ENCODE data around the gene OPN3. TPM values are rescaled to one million over a fixed set of nuclear protein-coding genes. Genes with fewer than 3 reads are reported as not detected.
A peak's percentile ranks its signal among the peaks of the same experiment; 100 is the strongest.

Gene OPN3
- total RNA-seq, 2 donors from 2014 or later, result 8.2 to 13.6 TPM

DNA sequence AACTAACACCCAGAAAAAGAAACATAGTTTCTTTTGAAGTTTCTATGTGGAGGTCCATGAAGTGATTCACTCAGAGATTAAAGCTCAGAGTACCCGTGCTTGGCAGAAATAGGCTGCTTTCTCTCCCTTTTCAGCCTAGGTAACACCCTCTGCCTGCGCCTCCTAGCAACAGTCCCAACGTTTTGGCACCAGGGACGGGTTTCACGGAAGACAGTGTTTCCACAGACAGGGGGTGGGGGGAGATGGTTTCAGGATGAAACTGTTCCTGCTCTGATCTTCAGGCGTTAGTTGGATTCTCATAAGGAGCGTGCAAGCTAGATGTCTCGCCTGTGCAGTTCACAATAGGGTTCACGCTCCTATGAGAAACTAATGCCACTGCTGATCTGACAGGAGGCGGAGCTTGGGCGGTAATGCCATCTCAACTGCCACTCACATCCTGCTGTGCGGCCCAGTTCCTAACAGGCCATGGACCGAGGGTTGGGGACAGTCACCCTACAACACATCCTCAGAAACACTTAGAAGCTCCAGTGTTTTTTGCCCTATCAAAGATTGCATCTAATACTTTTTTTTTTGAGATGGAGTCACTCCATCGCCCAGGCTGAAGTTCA is 53.2 kb downstream of the OPN3 start:
- peaks cover 9 to 23% of the 10 kb centered on the region in 2 donors for H3K36me3 Mint-ChIP-seq
- peaks cover 5 to 11% of the 10 kb centered on the region in 2 donors for H3K9me3 Mint-ChIP-seq
- no peak for ATAC-seq
- no peak overlapping the region for H3K27ac Mint-ChIP-seq
- DNase-seq (ENCODE audit: low spot score in 2 of 2), result no peak

DNA sequence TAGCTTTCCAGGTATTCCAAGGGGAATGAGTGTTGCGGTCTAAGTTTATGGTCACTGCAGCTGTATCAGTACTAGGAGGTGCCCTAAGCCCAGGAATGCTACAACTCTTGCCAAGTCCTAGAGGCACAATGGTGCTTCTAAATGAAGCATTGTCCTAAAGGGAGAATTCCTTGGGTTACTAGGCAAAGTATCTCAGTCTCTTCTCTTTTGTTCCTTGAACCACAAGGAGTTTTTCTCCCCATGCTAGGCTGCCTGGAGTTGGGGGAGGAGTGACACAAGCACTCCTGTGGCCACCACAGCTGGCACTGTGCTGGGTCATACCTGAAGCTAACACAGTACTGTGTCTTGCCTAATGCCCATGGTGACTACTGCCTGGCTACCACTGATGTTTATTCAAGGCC is 57.2 kb downstream of the OPN3 start:
- H3K9me3 Mint-ChIP-seq, result peaks cover 11 to 18% of the 10 kb centered on the region in 2 donors
- peaks cover 25 to 27% of the 10 kb centered on the region in 2 donors for H3K36me3 Mint-ChIP-seq
- ATAC-seq (no peak), DNase-seq (ENCODE audit: low spot score in 2 of 2) (no peak)
- H3K27ac Mint-ChIP-seq, result no peak overlapping the region

DNA sequence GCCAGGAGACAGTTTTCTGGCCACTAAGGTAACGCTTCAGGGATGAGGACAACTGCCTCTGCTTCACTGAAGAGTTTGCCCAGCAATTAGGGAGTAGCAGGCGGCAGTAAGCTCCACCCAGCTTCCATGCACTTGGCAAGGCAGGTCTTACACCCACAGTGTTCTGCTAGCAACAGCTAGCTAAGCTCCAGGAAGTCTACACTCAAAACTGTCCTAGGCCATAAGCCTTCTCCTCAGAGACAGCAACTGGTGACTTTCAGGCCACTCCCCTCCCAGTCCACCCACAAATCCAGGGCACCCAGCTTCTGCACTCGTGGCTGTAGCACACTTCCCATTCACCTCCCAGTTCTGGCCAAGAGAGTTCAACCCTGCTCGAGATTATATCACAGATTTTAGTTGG is 60.7 kb downstream of the OPN3 start:
- no peak for DNase-seq (ENCODE audit: low spot score in 2 of 2)
- Mint-ChIP-seq H3K36me3 (peaks cover 30 to 41% of the 10 kb centered on the region in 2 donors), H3K27ac (no peak overlapping the region), H3K9me3 (peaks cover 27 to 28% of the 10 kb centered on the region in 2 donors)
- ATAC-seq, result peak in 1 of 2 donors; percentile 43

DNA sequence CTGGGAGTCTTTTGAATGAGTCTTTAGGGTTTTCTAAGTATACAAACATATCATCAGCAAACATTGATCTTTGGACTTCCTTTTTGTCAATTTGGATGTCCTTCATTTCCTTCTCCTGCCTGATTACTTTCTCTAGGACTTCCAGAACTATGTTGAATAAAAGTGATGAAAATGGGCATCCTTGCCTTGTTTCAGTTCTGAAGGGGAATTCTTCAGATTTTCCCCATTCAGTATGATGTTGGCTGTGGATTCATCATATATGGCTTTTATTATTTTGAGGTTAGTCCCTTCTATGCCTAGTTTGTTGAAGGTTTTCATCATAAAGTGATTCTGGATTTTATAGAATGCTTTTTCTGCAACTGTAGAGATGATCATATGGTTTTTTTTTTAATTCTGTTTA is 66.0 kb downstream of the OPN3 start:
- Mint-ChIP-seq H3K27ac (no peak overlapping the region), H3K36me3 (peaks cover 21 to 23% of the 10 kb centered on the region in 2 donors), H3K9me3 (peaks cover 23 to 26% of the 10 kb centered on the region in 2 donors)
- ATAC-seq (no peak), DNase-seq (ENCODE audit: low spot score in 2 of 2) (no peak)

DNA sequence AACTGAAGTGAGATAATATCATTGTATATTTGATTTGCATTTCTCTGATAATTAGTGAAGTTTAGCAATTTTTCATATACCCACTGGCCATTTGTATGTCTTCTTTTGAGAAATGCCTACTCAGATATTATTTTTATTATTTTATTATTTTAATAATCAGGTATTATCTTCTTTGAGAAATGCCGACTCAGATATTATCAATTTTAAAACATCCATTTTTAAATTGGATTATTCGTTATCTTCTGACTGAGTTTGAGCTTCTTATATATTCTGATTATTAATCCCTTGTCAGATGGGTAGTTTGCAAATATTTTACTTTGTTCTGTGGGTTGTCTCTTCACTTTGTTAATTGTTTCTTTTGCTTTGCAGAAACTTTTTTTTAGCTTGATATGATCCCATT is 70.3 kb downstream of the OPN3 start:
- DNase-seq (ENCODE audit: low spot score in 2 of 2), result no peak
- no peak for ATAC-seq
- no peak overlapping the region for H3K27ac Mint-ChIP-seq
- peaks cover under 1 to 9% of the 10 kb centered on the region in 2 donors for H3K36me3 Mint-ChIP-seq
- peaks cover 0 to 14% of the 10 kb centered on the region in 2 donors for H3K9me3 Mint-ChIP-seq

DNA sequence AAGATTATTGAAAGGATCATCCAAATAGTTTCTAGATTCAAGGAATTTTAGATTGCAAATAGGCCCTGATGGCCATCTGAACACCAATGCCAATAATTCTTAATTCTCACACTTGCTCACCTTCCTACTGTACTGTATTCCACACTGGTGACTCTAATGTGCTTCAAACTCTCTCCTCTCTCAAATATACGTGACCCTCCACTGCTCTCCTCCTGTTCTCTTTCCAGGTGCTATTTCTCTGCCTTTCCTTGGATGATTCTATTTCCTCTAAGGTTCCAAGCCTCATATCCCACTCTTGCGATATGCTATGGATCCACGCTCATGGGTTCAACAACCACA is 79.4 kb downstream of the OPN3 start:
- no peak for ATAC-seq
- no peak overlapping the region for H3K27ac Mint-ChIP-seq
- no peaks in the 10 kb centered on the region for H3K36me3 Mint-ChIP-seq
- H3K9me3 Mint-ChIP-seq, result no peaks in the 10 kb centered on the region
- no peak for DNase-seq (ENCODE audit: low spot score in 2 of 2)

DNA sequence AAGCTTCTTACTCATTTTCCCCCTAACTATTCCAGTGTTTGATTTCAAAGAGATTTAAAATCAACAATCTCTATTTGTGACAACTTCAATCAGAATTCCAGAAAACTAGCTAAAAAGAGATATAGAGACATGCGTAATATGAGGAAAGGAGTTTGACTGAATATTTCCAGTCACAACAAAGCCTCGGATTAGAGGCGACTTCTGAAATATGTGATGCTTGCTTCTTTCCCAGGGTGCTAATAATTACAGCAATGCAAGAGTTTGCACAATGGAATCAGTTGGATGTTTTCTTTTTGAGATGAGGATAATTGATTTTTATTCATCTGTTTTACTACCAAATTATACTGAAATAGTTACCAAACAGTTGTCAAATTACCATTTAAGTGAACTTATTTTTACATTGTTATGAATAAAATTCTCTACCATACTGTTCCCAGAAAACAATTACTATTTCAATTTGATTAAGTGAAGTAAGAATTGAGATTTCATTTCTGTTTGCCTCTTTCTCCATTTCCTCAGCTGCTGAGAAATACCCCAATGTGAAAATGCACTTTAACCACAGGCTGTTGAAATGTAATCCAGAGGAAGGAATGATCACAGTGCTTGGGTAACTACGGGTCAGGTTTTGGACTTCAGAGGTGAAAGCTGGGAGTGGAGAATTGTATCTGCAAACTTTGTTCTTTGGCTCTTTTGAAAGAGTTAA is 79.9 kb downstream of the OPN3 start:
- Mint-ChIP-seq H3K36me3 (no peaks in the 10 kb centered on the region), H3K27ac (no peak overlapping the region), H3K9me3 (no peaks in the 10 kb centered on the region)
- no peak for DNase-seq (ENCODE audit: low spot score in 2 of 2)
- ATAC-seq, result no peak

DNA sequence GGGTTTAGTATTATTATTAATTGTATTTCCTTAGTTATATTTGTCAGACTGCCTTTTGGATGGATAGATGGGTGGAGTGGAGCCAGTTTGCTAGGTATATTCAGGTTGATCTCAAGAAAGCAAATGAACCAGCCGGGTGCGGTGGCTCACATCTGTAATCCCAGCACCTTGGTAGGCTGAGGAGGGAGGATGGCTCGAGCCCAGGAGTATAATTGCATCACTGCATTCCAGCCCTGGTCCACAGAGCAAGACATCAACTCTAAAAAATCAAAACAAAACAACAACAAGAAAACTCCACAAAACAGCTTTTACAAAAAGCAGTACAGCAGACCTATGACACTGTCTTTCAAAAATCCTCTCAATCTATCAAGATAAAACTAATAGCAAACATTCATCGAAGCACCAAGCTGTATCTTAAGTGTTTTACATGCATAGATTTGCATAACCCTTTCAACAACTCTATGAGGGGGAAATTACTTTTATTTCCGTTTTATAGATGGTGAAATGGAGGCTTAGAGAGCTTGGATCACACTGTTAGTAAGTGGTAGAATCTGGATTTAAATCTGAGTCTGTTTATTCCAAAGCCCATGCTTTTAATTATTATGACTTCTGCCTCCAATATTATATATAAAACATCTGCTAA is 82.5 kb downstream of the OPN3 start:
- no peak for ATAC-seq
- peaks cover 0 to 3% of the 10 kb centered on the region in 2 donors for H3K9me3 Mint-ChIP-seq
- no peaks in the 10 kb centered on the region for H3K36me3 Mint-ChIP-seq
- no peak for DNase-seq (ENCODE audit: low spot score in 2 of 2)
- no peak overlapping the region for H3K27ac Mint-ChIP-seq

DNA sequence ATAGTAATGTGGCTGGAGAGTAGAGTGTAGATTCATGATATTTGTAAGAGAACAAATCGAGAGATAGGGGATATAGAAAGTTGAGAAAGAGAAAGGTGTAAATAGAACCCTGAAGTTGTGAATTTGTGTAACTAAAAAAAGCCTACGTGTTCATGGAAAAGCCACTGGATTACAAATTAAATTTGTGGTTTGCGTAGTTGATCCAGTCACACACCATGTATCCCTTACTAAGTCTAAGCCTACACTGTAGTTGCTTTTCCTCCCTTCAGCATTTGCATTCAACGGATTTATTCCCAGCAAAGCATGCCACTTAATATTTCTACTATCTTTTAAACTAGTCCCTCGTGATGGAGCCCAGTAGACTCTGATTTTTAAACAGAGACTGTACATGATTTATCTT is 83.1 kb downstream of the OPN3 start:
- ATAC-seq, result no peak
- no peak for DNase-seq (ENCODE audit: low spot score in 2 of 2)
- Mint-ChIP-seq H3K36me3 (peaks cover 0 to under 1% of the 10 kb centered on the region in 2 donors), H3K27ac (no peak overlapping the region), H3K9me3 (peaks cover 0 to 5% of the 10 kb centered on the region in 2 donors)

DNA sequence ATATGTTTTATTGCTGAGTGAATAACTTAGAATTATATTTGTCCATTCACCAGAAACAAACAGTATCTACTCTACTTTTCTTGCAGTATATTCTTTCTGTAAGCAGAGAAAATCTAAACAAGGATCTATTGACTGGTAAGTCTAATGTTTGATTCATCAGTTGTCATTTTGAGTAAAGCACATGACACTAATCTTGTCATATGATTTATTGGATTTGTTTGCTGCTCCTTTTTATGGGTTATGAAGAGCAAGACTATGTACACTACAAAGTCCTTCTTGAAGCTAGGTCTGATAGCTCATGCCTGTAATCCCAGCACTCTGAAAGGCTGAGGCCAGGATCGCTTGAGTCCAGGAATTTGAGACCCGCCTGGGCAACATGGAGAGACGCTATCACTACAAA is 84.6 kb downstream of the OPN3 start:
- Mint-ChIP-seq H3K27ac (no peak overlapping the region), H3K36me3 (peaks cover 0 to 8% of the 10 kb centered on the region in 2 donors), H3K9me3 (peaks cover 3 to 5% of the 10 kb centered on the region in 2 donors)
- no peak for DNase-seq (ENCODE audit: low spot score in 2 of 2)
- ATAC-seq, result no peak

DNA sequence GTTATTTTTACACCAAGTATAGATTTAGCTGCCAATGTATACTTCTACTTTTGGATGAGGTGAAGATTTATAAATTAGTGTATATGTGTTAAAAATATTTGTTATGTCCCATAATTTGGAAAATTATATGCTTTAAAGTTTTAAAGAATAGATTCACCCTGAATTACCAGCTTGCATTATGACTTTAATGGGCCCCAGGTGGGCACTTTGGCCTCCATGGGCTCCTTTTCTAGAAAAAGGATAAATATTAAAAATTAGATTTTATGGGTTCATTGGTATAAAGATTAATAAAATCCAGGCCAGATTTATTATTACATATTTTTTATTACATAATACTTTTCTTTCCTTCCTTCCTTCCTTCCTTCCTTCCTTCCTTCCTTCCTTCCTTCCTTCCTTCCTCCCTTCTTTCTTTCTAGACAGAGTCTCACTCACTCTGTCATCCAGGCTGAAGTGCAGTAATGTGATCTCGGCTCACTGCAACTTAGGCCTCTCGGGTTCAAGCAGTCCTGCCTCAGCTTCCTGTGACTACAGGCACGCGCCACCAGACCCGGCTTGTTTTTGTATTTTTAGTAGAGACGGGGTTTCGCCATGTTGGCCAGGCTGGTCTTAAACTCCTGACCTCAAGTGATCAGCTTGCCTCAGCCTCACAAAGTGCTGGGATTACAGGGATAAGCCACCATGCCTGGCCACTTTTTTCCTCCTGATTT is 86.1 kb downstream of the OPN3 start:
- ATAC-seq, result no peak
- H3K36me3 Mint-ChIP-seq, result peaks cover 0 to 8% of the 10 kb centered on the region in 2 donors
- no peak for DNase-seq (ENCODE audit: low spot score in 2 of 2)
- no peak overlapping the region for H3K27ac Mint-ChIP-seq
- peaks cover 3 to 5% of the 10 kb centered on the region in 2 donors for H3K9me3 Mint-ChIP-seq

DNA sequence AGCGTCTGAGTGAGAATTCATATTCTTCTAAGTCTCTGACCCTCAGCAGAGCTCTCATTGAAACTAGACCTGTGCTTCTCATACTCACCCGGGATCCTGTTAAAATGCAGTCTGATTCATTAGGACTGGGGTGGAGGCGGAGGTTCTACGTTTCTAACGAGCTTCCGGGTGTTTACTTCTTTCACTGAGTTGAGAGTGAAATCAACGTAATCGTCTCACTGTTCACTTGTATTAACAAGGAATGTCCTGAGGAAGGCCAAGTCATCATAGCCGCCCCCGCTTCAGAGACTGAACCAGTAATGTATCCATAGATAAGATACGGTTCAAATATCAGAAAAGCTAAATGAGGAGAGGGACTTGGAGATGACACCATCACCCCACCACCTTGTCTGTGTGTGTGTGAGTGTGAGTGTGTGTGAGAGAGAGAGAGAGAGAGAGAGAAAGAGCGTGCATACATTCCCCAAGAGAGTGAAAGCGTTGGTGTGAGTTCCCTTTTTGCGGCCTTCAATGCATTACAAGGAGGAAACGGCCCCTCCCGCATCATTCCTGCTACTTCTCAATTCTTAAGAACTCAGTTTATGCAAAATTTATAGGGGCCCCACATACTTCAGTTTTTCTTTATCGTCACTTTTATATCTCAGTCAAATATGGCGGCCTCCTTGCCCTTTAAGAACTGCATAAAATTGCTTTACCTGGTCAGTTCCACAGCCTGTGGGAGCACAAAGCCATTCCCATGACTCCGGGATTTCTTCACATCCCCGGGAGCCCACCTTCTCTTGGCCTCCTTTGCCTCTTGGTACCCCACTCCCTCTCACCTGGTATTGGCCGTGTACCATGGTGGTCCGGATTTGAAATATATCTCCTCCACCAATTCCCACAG is 88.2 kb downstream of the OPN3 start:
- DNase-seq (ENCODE audit: low spot score in 2 of 2) (peak; percentile 34 to 56), ATAC-seq (peak; percentile 96 to 97)
- Mint-ChIP-seq H3K9me3 (peaks cover 3 to 5% of the 10 kb centered on the region in 2 donors), H3K27ac (peak overlapping the region; percentile 83 to 95), H3K36me3 (peaks cover 0 to 8% of the 10 kb centered on the region in 2 donors)

DNA sequence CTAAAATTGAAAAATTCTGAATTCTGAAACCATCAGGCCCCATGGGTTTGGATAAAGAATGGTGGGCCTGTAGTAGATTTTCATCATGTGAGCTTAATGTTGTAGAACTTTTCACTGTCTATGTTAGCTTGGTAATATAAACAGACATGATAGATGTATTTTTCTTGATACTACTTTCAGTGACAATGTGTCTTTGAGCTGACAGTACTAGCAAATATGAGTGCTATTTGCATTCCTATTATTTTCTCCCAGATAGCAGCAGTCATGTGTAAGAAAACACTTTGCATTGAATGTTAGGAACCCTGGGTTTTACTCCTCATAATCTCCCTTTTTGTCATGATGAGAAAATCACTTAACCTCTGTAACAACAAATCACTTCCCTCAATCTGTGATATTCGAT is 89.9 kb downstream of the OPN3 start:
- DNase-seq (ENCODE audit: low spot score in 2 of 2) (no peak), ATAC-seq (no peak)
- peak overlapping the region in 1 of 2 donors; percentile 95 for H3K27ac Mint-ChIP-seq
- H3K36me3 Mint-ChIP-seq, result peaks cover 0 to 14% of the 10 kb centered on the region in 2 donors
- peaks cover 3 to 5% of the 10 kb centered on the region in 2 donors for H3K9me3 Mint-ChIP-seq

DNA sequence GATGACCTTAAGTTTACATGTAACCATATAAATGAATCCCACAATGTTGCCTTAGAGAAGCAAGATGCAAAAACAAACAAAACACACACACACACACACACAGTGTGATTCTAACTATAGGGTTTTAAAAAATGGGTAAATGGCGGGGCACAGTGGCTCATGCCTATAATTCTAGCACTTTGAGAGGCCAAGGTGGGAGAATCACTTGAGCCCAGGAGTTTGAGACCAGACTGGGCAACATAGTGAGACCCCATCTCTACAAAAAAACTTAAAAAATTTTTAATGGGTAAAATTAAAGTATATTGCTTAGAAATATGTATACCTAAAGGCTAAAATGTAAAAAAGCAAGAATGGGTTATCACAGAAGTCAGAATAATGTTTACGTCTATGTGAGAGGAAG is 92.2 kb downstream of the OPN3 start:
- H3K9me3 Mint-ChIP-seq, result peaks cover 3 to 5% of the 10 kb centered on the region in 2 donors
- H3K36me3 Mint-ChIP-seq, result peaks cover 0 to 14% of the 10 kb centered on the region in 2 donors
- ATAC-seq (no peak), DNase-seq (ENCODE audit: low spot score in 2 of 2) (no peak)
- H3K27ac Mint-ChIP-seq, result no peak overlapping the region
